ENCODE data around the gene TOMM34. TPM values are rescaled to one million over a fixed set of nuclear protein-coding genes. Genes with fewer than 3 reads are reported as not detected.

TOMM34 gene
- polyA plus RNA-seq, 1 donor (not counting 4 experiments of a cell fraction or from before 2014, with no cell fraction given), result 32.9 TPM

GRCh38 chr20:44894959-44895358 is 65.2 kb downstream of the TOMM34 start:
- dilution Hi-C loops (cut with MboI; ENCODE audit: extremely low pct_ligation_motif_present, low sequenced_read_pairs), result no loop called here
- Histone ChIP-seq H3K9me3 (ENCODE audit: control insufficient read depth, low read depth, low read length) (no peaks in the 10 kb centered on the region), H3K4me1 (ENCODE audit: control insufficient read depth, extremely low read depth, insufficient read depth, low read length) (peaks cover 6% of the 10 kb centered on the region), H3K9me1 (ENCODE audit: control insufficient read depth, extremely low read depth, insufficient read depth, low read length) (peaks cover 9% of the 10 kb centered on the region), H3K4me2 (ENCODE audit: control insufficient read depth, extremely low read depth, insufficient read depth, low read depth, low read length) (no peak overlapping the region), H3K79me2 (ENCODE audit: control insufficient read depth, insufficient read depth, low read length) (peaks cover 98% of the 10 kb centered on the region), H2AFZ (ENCODE audit: control insufficient read depth, low read length) (no peak overlapping the region), H3K4me3 (ENCODE audit: control insufficient read depth in 2 of 3, extremely low read depth in 1 of 3, insufficient read depth in 2 of 3, low read depth in 1 of 3, low read length in 3 of 3) (no peak overlapping the region), H3K27me3 (ENCODE audit: control insufficient read depth, extremely low read depth, insufficient read depth, low read length) (no peaks in the 10 kb centered on the region), H3K27ac (ENCODE audit: control insufficient read depth, insufficient read depth, low read length) (no peak overlapping the region), H3K36me3 (ENCODE audit: control insufficient read depth in 2 of 2, extremely low read depth in 1 of 2, insufficient read depth in 2 of 2, low read length in 2 of 2) (peaks cover 9 to 16% of the 10 kb centered on the region in 2 experiments), H4K20me1 (ENCODE audit: control insufficient read depth, extremely low read depth, insufficient read depth, low read length) (peaks cover 51% of the 10 kb centered on the region), H3K9ac (ENCODE audit: control insufficient read depth, extremely low read depth, insufficient read depth, low read length) (no peak overlapping the region)
- FAIRE-seq (no peak), DNase-seq (ENCODE audit: low read depth, low spot score) (no peak)
- no peak for TF ChIP-seq EZH2 (IDR thresholded peaks at IDR 0.05; ENCODE audit: low read length)
- no peak for TF ChIP-seq CTCF (optimal IDR thresholded peaks at IDR 0.05 in 1 of 3, IDR thresholded peaks at IDR 0.05 in 1 of 3, conservative IDR thresholded peaks at IDR 0.05 in 1 of 3; ENCODE audit: extremely low read depth in 1 of 3, insufficient read depth in 2 of 3, low read length in 3 of 3)

Small RNA genes lying within 50 kb of the gene (small RNA-seq; reads per million reads assigned to genes)
- 0 reads per million in 3 experiments for gene RF00019 (ENCODE audit: insufficient read length in 3 of 3, low read depth in 3 of 3, low replicate concordance in 1 of 3)

Other genes starting within 250 kb of the TOMM34 start
- 0.50 TPM in 1 of 3 replicates, not detected in the others for gene CCN5, start 245.0 kb downstream of the TOMM34 start, polyA plus RNA-seq
- gene KCNK15, start 214.5 kb downstream of the TOMM34 start, polyA plus RNA-seq, result 0.03 TPM in 1 of 3 replicates, not detected in the others
- 0.01 TPM in 1 of 3 replicates, not detected in the others for gene RIMS4, start 149.9 kb downstream of the TOMM34 start, polyA plus RNA-seq
- 135 to 269 TPM (median 214 TPM) in 3 replicates for gene YWHAB, start 74.7 kb downstream of the TOMM34 start, polyA plus RNA-seq
- gene PABPC1L, start 50.3 kb downstream of the TOMM34 start, polyA plus RNA-seq, result 27.2 to 31.4 TPM (median 29.8 TPM) in 3 replicates
- gene STK4, start 6.1 kb upstream of the TOMM34 start, polyA plus RNA-seq, result 23.4 to 30.5 TPM (median 27.4 TPM) in 3 replicates
- gene KCNS1, start 140.7 kb upstream of the TOMM34 start, polyA plus RNA-seq, result 1.1 to 2.5 TPM (median 1.5 TPM) in 3 replicates
- 2.4 to 11.7 TPM (median 5.1 TPM) in 3 replicates for gene WFDC5, start 154.8 kb upstream of the TOMM34 start, polyA plus RNA-seq
- 0.32 to 2.9 TPM (median 1.8 TPM) in 3 replicates for gene WFDC12, start 164.1 kb upstream of the TOMM34 start, polyA plus RNA-seq
- 46.4 to 226 TPM (median 71.1 TPM) in 3 replicates for gene PI3, start 214.5 kb upstream of the TOMM34 start, polyA plus RNA-seq
- gene SEMG1, start 246.6 kb upstream of the TOMM34 start, polyA plus RNA-seq, result not detected in 3 replicates

Data from keratinocyte (primary cell).